DOHH2 (cell line): Measurements from ENCODE around the gene COPZ2.

Source experiments
- H3F3A ChIP-seq: fragments of 200-600 bp; sonication (generic), shearing (Covaris generic); 2 replicates; pipeline ENCODE4 v1.6.0; 2016; ENCODE audit warnings: antibody characterized with exemption, mild to moderate bottlenecking; ENCODE audit not compliant: control insufficient read depth, insufficient read depth
- H3K27ac ChIP-seq: fragments of 200-600 bp; sonication (generic); 2 replicates; pipeline ENCODE4 v1.5.1; 2014; ENCODE audit warnings: low read depth, mild to moderate bottlenecking, low read length, moderate library complexity
- H3K27me3 ChIP-seq: fragments of 200-600 bp; sonication (generic); 2 replicates; pipeline ENCODE4 v1.6.1; 2014; ENCODE audit warnings: mild to moderate bottlenecking, low read length, mixed read lengths; ENCODE audit not compliant: control insufficient read depth
- H3K36me3 ChIP-seq: fragments of 200-600 bp; sonication (generic); 2 replicates; pipeline ENCODE4 v1.6.1; 2014; ENCODE audit warnings: mild to moderate bottlenecking, low read length, moderate library complexity, mixed read lengths; ENCODE audit not compliant: control insufficient read depth
- H3K4me1 ChIP-seq: fragments of 200-600 bp; sonication (generic); 2 replicates; pipeline ENCODE4 v1.6.1; 2014; ENCODE audit warnings: mild to moderate bottlenecking, low read length, mixed read lengths; ENCODE audit not compliant: control insufficient read depth
- H3K4me2 ChIP-seq: fragments of 200-600 bp; sonication (generic); 2 replicates; pipeline ENCODE4 v1.6.0; 2014; ENCODE audit warnings: mild to moderate bottlenecking, low read length, moderate library complexity
- H3K4me3 ChIP-seq: fragments of 200-600 bp; sonication (generic); 2 replicates; pipeline ENCODE4 v1.5.1; 2014; ENCODE audit warnings: mild to moderate bottlenecking, low read length, mixed read lengths
- H3K79me2 ChIP-seq: fragments of 200-600 bp; sonication (generic); 2 replicates; pipeline ENCODE4 v1.6.1; 2014; ENCODE audit warnings: mild to moderate bottlenecking, low read length, mixed read lengths; ENCODE audit not compliant: control insufficient read depth
- H3K9me2 ChIP-seq: fragments of 200-600 bp; sonication (generic); replicated peaks from 2 replicates; pipeline ENCODE4 v1.6.1; 2014; ENCODE audit warnings: mild to moderate bottlenecking, low read length, mixed read lengths; ENCODE audit not compliant: control insufficient read depth
- H3K9me3 ChIP-seq: fragments of 200-600 bp; sonication (generic); 2 replicates; pipeline ENCODE4 v1.6.1; 2014; ENCODE audit warnings: antibody characterized with exemption, low read length, mixed read lengths; ENCODE audit not compliant: control insufficient read depth, insufficient read depth
- H4K20me1 ChIP-seq: fragments of 200-600 bp; sonication (generic); 2 replicates; pipeline ENCODE4 v1.6.0; 2014; ENCODE audit warnings: low read depth, mild to moderate bottlenecking, antibody characterized with exemption, low read length, moderate library complexity; ENCODE audit not compliant: control insufficient read depth, insufficient read depth
- CTCF ChIP-seq: fragments of 200-600 bp; sonication (generic); IDR thresholded peaks from one replicate; pipeline ENCODE4 v1.5.1; 2014; ENCODE audit warnings: antibody characterized with exemption, mild to moderate bottlenecking, low read depth, low read length; ENCODE audit not compliant: poor library complexity, severe bottlenecking
- EZH2phosphoT487 ChIP-seq: fragments of 200-600 bp; sonication (generic); IDR thresholded peaks from 2 replicates; pipeline ENCODE4 v1.6.1; 2017; ENCODE audit warnings: borderline replicate concordance, mild to moderate bottlenecking, antibody characterized with exemption, low read length, moderate library complexity, mixed read lengths

COPZ2 gene

GRCh38 chr17:48011405-48012150, 26.0 kb downstream of the COPZ2 start:
- no peaks in the 10 kb centered on the region for H4K20me1 ChIP-seq
- peaks cover 4% of the 10 kb centered on the region for H3F3A ChIP-seq
- H3K27ac ChIP-seq = no peak overlapping the region
- peak overlapping the region; percentile 89 for H3K4me2 ChIP-seq
- peak overlapping the region; percentile 71 for H3K4me3 ChIP-seq
- H3K9me2 ChIP-seq = no peaks in the 10 kb centered on the region
- TF ChIP-seq CTCF (peak; percentile 68), EZH2phosphoT487 (no peak)
- peaks cover 14% of the 10 kb centered on the region for H3K4me1 ChIP-seq
- no peaks in the 10 kb centered on the region for H3K9me3 ChIP-seq
- H3K79me2 ChIP-seq = no peaks in the 10 kb centered on the region
- no peaks in the 10 kb centered on the region for H3K36me3 ChIP-seq
- peaks cover 60% of the 10 kb centered on the region for H3K27me3 ChIP-seq

GRCh38 chr17:48010193-48010592, 27.4 kb downstream of the COPZ2 start:
- H3K4me2 ChIP-seq = no peak overlapping the region
- H4K20me1 ChIP-seq = no peaks in the 10 kb centered on the region
- H3K9me2 ChIP-seq = no peaks in the 10 kb centered on the region
- TF ChIP-seq EZH2phosphoT487 (no peak), CTCF (no peak)
- peaks cover 16% of the 10 kb centered on the region for H3K4me1 ChIP-seq
- no peaks in the 10 kb centered on the region for H3K9me3 ChIP-seq
- H3K27me3 ChIP-seq = peaks cover 63% of the 10 kb centered on the region
- H3K36me3 ChIP-seq = no peaks in the 10 kb centered on the region
- H3K27ac ChIP-seq = no peak overlapping the region
- H3F3A ChIP-seq = peaks cover 4% of the 10 kb centered on the region
- H3K4me3 ChIP-seq = no peak overlapping the region
- H3K79me2 ChIP-seq = no peaks in the 10 kb centered on the region

GRCh38 chr17:48006936-48007709, 30.5 kb downstream of the COPZ2 start:
- peaks cover 4% of the 10 kb centered on the region for H3F3A ChIP-seq
- H3K27me3 ChIP-seq = peaks cover 64% of the 10 kb centered on the region
- H3K4me1 ChIP-seq = peaks cover 22% of the 10 kb centered on the region
- H3K79me2 ChIP-seq = no peaks in the 10 kb centered on the region
- no peaks in the 10 kb centered on the region for H3K36me3 ChIP-seq
- H3K4me3 ChIP-seq = no peak overlapping the region
- TF ChIP-seq CTCF (no peak), EZH2phosphoT487 (no peak)
- H4K20me1 ChIP-seq = no peaks in the 10 kb centered on the region
- no peak overlapping the region for H3K27ac ChIP-seq
- no peaks in the 10 kb centered on the region for H3K9me3 ChIP-seq
- no peaks in the 10 kb centered on the region for H3K9me2 ChIP-seq
- no peak overlapping the region for H3K4me2 ChIP-seq
